GM18499 (cell line): ENCODE data around the gene HAVCR1.
A peak's percentile ranks its signal among the peaks of the same experiment; 100 is the strongest.
"Not testable (repeated sequence)": the region's sequence is repeated elsewhere in the genome, so short reads cannot be mapped to it uniquely, and the experiment has no call there.

ENCODE experiments used
- ATAC-seq: cut with Tn5 transposase; IDR thresholded peaks from one replicate; pipeline ENCODE4 v1.9.1; 2021; ENCODE audit warnings: moderate number of reproducible peaks; ENCODE audit not compliant: insufficient read depth, unreplicated experiment

HAVCR1 gene

GRCh38 chr5:157051604-157052245, 7.2 kb downstream of the HAVCR1 start:
- ATAC-seq = no peak

DNA sequence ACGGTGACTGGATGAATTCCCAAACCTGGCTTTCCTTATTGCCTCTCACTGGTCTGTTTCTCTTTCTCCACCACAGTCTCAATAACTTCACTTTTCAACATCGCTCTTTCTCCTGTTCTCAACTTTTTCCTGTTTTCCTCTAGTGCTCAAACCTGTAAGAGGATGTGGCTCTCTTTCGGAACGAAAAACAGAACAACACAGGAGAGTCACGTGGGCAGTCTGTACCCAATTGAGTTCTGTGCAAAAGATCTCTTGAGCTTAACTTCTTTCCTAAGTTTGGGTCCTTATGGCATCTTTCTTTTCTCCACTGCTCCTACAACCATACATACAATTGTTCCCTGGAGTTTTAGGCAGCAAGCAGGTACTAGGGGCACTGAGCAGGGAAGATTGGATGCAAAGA, 8.9 kb downstream of the HAVCR1 start:
- no peak for ATAC-seq

DNA sequence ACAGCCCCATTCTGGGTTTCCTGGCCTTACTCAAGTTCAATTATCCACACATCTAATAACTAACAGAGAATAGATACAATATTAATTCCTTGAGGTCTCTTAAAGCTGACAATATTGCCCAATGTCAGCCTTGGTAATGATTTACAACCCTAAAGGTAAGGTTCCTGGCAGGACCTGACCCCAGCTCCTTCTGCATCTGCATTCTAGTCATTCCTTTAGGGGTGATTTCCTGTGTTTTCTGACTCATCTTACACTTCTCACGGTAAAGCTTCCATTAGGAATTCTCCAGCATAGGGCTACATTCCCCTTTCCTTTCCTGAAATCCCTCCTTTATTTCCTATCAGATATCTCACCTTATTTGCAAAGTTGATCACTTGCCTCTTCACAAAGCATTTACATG, 9.3 kb downstream of the HAVCR1 start:
- ATAC-seq = no peak

DNA sequence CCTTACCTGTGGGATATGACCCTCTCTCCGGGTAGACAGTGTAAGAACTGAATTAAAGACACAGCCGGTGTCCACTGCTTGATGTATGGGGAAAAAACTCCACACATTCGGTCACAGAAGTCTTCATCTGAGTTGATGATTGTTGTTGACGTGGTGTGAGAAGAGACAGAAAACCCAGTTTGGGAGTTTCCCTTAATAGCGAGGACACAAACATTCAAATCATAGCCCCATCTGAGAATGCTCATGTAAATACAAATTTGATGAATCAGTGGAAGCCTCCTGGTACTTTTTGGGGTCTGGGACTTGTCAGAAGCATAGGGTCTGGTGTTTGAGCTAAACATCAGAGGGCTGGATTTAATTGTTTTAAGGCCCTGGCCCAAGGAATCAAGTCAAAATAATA, 11.0 kb downstream of the HAVCR1 start:
- no peak for ATAC-seq

GRCh38 chr5:157047016-157047415, 11.9 kb downstream of the HAVCR1 start:
- not testable (repeated sequence) for ATAC-seq

GRCh38 chr5:157046041-157046440, 12.9 kb downstream of the HAVCR1 start:
- ATAC-seq = no peak

DNA sequence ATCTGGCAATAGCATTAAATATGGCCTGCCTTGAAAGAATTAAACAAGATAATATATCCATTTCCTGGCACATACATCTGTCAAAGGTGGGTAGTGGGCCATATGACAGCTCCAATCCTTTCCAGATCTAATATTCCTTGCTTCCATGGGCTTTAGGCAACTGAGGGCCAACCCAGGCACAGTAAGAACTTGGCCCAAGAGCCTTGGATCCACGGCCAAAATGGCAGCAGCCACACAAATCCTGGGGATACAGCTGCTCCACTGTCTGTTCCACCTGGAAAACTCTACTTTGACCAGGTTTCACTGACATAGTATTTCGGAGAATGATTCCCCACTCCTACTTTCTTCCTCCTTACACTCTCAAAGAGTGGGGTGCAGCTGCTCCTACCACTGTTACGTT, 13.3 kb downstream of the HAVCR1 start:
- ATAC-seq = no peak

- ATAC-seq = no peak
These were observed 20.2 kb downstream of the HAVCR1 start for GRCh38 chr5:157038568-157039187.

GRCh38 chr5:157034106-157035072, 24.5 kb downstream of the HAVCR1 start:
- ATAC-seq = not testable (repeated sequence)

GRCh38 chr5:157033071-157033583, 25.8 kb downstream of the HAVCR1 start:
- ATAC-seq = no peak

GRCh38 chr5:157030692-157031091, 28.2 kb downstream of the HAVCR1 start:
- ATAC-seq = no peak

DNA sequence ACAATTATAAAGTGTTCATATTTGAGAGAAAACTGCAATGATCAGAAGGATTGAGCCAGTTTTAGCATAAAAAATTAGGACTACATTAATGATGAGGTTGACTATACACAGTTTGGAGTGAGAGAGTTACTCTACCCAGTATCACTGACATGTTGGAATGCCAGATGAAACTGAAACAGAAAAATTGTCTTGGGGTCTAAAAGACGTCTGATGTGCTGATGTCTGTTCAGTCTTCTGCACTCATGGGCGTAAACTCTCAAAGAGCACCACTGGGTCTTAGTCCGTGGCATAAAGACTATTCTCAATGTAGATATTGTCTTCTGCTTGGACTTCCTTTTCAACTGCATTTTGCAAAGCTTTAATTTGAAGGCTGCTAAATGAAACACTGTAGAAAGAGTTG, 29.5 kb downstream of the HAVCR1 start:
- ATAC-seq = no peak

DNA sequence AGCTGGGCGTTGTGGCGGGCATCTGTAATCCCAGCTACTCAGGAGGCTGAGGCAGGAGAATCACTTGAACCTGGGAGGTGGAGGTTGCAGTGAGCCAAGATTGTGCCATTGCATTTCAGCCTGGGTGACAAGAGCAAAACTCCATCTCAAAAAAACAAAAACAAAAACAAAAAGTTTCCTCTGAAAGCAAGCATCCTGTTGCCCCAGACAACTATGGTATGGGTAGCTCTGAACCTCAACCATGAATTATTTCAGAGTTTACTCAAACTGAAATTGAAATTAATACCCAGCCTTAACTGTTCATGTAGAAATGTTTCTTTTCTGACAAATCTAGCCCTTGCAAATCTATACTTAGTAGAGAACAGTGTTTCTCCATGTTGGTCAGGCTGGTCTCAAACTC, 31.3 kb downstream of the HAVCR1 start:
- peak; percentile 85 for ATAC-seq

GRCh38 chr5:157026789-157027424, 32.0 kb downstream of the HAVCR1 start:
- no peak for ATAC-seq

DNA sequence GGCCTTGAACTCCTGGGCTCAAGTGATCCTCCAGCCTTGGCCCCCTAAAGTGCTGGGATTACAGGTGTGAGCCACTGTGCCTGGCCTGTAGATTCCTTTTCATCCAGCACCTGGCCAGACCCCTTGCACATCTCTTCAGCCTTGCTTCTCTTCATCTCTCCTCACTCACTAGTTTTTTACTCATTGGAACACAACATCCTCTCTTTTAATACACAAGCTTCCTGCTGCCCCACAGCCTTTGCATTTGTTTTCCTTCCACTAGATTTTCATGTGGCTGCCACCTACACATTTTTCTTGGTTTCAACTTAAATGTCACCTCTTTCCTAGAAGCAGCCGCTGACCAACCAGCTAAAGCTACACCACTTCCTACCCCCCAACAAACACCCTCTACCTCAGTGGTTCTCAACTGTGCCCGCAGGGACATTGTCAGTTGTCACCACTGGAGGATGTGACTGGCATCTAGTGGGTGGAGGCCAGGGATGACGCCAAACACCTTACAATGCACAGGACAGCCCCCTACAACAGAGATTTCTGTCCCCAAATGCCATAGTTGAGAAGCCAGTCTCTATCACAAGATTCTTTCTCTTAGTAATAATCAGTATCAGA, 33.7 kb downstream of the HAVCR1 start:
- ATAC-seq = no peak

- ATAC-seq = no peak
These were observed 34.5 kb downstream of the HAVCR1 start for GRCh38 chr5:157024208-157024959.

GRCh38 chr5:157022024-157022423, 36.9 kb downstream of the HAVCR1 start:
- no peak for ATAC-seq

GRCh38 chr5:157020511-157021222, 38.2 kb downstream of the HAVCR1 start:
- ATAC-seq = no peak

- no peak for ATAC-seq
These were observed 38.9 kb downstream of the HAVCR1 start for GRCh38 chr5:157020002-157020401.
